Tibial artery (tissue), 4 donors: ENCODE data around the gene KRT20.

Experiments
- DNase-seq, 2 donors: peaks; one replicate each; pipeline ENCODE4 v3.0.0-alpha.2; 2019
- H3K27ac ChIP-seq, 2 donors: fragments of 200-600 bp; sonication (generic) in 1 of 2; 1 replicate in 1 of 2; 2 replicates in 1 of 2; pipeline ENCODE4 v1.5.1; 2018 to 2019; ENCODE audit warnings: mild to moderate bottlenecking in 1 of 2
- H3K27me3 ChIP-seq, 2 donors: fragments of 200-600 bp; sonication (generic) in 1 of 2; one replicate each; pipeline versions ENCODE4 v1.5.1 to v1.6.0; 2016 to 2019
- H3K36me3 ChIP-seq, 3 donors: fragments of 200-600 bp; sonication (generic) in 2 of 3; one replicate each; pipeline ENCODE4 v1.5.1; 2016 to 2019; ENCODE audit warnings: mild to moderate bottlenecking in 2 of 3
- H3K4me1 ChIP-seq, 4 donors: fragments of 200-600 bp; sonication (generic) in 2 of 4; 1 replicate in 3 of 4; 2 replicates in 1 of 4; pipeline ENCODE4 v1.5.1; 2016 to 2019
- H3K4me3 ChIP-seq, 2 donors: fragments of 200-600 bp; sonication (generic) in 1 of 2; 1 replicate in 1 of 2; 2 replicates in 1 of 2; pipeline ENCODE4 v1.5.1; 2018 to 2019; ENCODE audit warnings: mild to moderate bottlenecking in 2 of 2
- H3K9me3 ChIP-seq, 3 donors: fragments of 200-600 bp; sonication (generic) in 1 of 3; one replicate each; pipeline ENCODE4 v1.5.1; 2016 to 2019
- CTCF ChIP-seq, 2 experiments: fragments of 200-600 bp in 1 of 2; fragments of 450-650 bp in 1 of 2; IDR thresholded peaks; one replicate each; pipeline ENCODE4 v1.5.1; 2017 to 2019; ENCODE audit warnings: antibody characterized with exemption in 2 of 2, mild to moderate bottlenecking in 1 of 2, moderate library complexity in 1 of 2
- intact Hi-C: fragments of 100-400 bp; cut with DNase I; formaldehyde crosslinking; loops from one replicate; pipeline ENCODE4 v1.15.0; 2023; ENCODE audit warnings: low total_unique reads

Gene KRT20, protein sequence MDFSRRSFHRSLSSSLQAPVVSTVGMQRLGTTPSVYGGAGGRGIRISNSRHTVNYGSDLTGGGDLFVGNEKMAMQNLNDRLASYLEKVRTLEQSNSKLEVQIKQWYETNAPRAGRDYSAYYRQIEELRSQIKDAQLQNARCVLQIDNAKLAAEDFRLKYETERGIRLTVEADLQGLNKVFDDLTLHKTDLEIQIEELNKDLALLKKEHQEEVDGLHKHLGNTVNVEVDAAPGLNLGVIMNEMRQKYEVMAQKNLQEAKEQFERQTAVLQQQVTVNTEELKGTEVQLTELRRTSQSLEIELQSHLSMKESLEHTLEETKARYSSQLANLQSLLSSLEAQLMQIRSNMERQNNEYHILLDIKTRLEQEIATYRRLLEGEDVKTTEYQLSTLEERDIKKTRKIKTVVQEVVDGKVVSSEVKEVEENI

DNA sequence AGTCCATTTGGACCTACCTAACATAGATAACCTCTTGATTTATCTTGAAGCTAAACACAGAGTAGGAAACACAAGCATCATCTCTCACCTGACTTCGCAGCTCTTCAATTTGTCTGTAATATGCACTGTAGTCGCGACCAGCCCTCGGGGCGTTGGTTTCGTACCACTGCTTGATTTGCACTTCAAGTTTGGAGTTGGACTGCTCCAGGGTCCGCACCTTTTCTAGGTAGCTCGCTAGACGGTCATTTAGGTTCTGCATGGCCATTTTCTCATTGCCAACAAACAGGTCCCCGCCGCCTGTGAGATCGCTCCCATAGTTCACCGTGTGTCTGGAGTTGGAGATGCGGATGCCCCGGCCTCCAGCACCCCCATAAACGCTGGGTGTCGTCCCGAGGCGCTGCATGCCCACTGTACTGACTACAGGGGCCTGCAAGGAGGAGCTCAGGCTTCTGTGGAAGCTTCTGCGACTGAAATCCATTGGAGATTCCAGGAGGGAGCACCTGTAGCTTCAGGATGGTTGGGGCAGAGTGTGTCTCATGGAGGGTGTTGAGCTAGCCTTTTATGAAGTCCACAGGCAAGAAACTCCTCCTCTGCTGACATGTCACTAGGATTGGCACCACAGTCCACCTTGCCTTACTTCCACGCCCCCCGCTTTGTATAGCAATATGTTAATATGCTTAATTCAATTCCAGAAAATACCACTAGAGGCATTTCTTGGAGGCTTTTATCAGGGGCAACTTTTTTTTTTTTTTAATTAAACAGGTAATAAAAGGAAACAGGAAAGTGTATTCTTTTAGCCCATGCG is at the start of gene KRT20:
TSS of gene KRT20 (minus strand) at position 535 of the 805 bp plus-strand sequence. CDS start at position 478, 57 bp downstream.
- DNase-seq, result no peak
- intact Hi-C loops, result no loop called here
- peaks cover 0 to 3% (median 0%) of the 10 kb centered on the region in 4 donors for H3K4me1 ChIP-seq
- H3K9me3 ChIP-seq, result no peaks in the 10 kb centered on the region
- H3K27ac ChIP-seq, result no peak within 1 kb of the TSS
- H3K4me3 ChIP-seq, result no peak within 1 kb of the TSS
- no peak for TF ChIP-seq CTCF (IDR thresholded peaks at IDR 0.05)
- H3K27me3 ChIP-seq, result peaks cover 0 to 6% of the 10 kb centered on the region in 2 donors
- H3K36me3 ChIP-seq, result no peaks in the 10 kb centered on the region

DNA sequence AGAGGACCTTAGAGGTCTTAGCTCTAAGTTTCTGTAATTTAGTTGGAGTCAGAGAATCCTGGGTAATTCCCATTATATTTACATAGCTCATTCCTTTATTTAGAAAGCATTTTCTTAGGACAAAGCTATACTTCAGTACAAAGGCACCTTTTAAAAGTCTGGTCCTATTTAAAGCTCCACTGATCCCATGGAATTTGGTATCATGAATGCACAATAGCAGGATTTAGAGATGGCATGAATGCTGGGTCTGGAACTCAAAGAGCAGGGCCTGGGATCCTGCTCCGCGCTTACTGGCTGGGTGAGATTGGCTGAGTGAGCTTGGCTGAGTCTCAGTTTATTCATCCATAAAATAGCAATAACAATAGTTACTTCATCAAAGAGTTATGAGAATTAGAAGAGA is 47.6 kb upstream of the KRT20 start:
- Histone ChIP-seq H3K4me3 (no peak overlapping the region), H3K36me3 (no peaks in the 10 kb centered on the region), H3K4me1 (peaks cover 0 to 5% (median 0%) of the 10 kb centered on the region in 4 donors), H3K27me3 (no peaks in the 10 kb centered on the region), H3K9me3 (no peaks in the 10 kb centered on the region), H3K27ac (no peak overlapping the region)
- no peak for DNase-seq
- no peak for TF ChIP-seq CTCF (IDR thresholded peaks at IDR 0.05)
- intact Hi-C loops, result no loop called here

- DNase-seq, result no peak
- H3K4me1 ChIP-seq, result no peaks in the 10 kb centered on the region
- H3K27me3 ChIP-seq, result peaks cover 0 to 2% of the 10 kb centered on the region in 2 donors
- H3K27ac ChIP-seq, result no peak overlapping the region
- H3K36me3 ChIP-seq, result no peaks in the 10 kb centered on the region
- intact Hi-C loops, result no loop called here
- no peak overlapping the region for H3K4me3 ChIP-seq
- TF ChIP-seq CTCF (IDR thresholded peaks at IDR 0.05), result no peak
- H3K9me3 ChIP-seq, result no peaks in the 10 kb centered on the region
Observed at GRCh38 chr17:40931311-40931710, 46.3 kb upstream of the KRT20 start.

- TF ChIP-seq CTCF (IDR thresholded peaks at IDR 0.05), result no peak
- no peak for DNase-seq
- H3K4me3 ChIP-seq, result no peak overlapping the region
Observed at GRCh38 chr17:40926341-40926740, 41.3 kb upstream of the KRT20 start.

GRCh38 chr17:40922239-40922638 is 37.2 kb upstream of the KRT20 start:
- Histone ChIP-seq H3K4me1 (peaks cover 0 to 10% (median 0%) of the 10 kb centered on the region in 4 donors), H3K27ac (peak overlapping the region; percentile 51 to 52), H3K4me3 (no peak overlapping the region), H3K27me3 (no peaks in the 10 kb centered on the region), H3K9me3 (no peaks in the 10 kb centered on the region), H3K36me3 (no peaks in the 10 kb centered on the region)
- intact Hi-C loops, result no loop called here
- DNase-seq, result peak; percentile 80 to 83
- TF ChIP-seq CTCF (IDR thresholded peaks at IDR 0.05), result no peak

More at GRCh38 chr17:40926341-40926740, 41.3 kb upstream of the KRT20 start:
- H3K36me3 ChIP-seq, result no peaks in the 10 kb centered on the region
- no peak overlapping the region for H3K27ac ChIP-seq
- no peaks in the 10 kb centered on the region for H3K9me3 ChIP-seq
- peaks cover 0 to 2% of the 10 kb centered on the region in 2 donors for H3K27me3 ChIP-seq
- intact Hi-C loops, result no loop called here
- H3K4me1 ChIP-seq, result peaks cover 0 to 10% (median 0%) of the 10 kb centered on the region in 4 donors
